ENCODE measurements around the gene HOXB3. TPM values are rescaled to one million over a fixed set of nuclear protein-coding genes. Genes with fewer than 3 reads are reported as not detected.

HOXB3 gene
- total RNA-seq, 1 donor from 2014 or later, result not detected

GRCh38 chr17:48549281-48549630 is 40.8 kb downstream of the HOXB3 start:
- no peak overlapping the region for H3K9ac ChIP-seq (ENCODE audit: low read length)
- H3K79me2 ChIP-seq (ENCODE audit: insufficient read depth, low read length), result peaks cover 69% of the 10 kb centered on the region
- Mint-ChIP-seq H3K27ac (ENCODE audit: unreplicated experiment) (no peak overlapping the region), H3K27me3 (ENCODE audit: low read depth, unreplicated experiment) (peaks cover 82% of the 10 kb centered on the region), H3K4me3 (ENCODE audit: unreplicated experiment) (no peak overlapping the region), H3K36me3 (ENCODE audit: low read depth, unreplicated experiment) (peaks cover 3% of the 10 kb centered on the region), H3K9me3 (ENCODE audit: unreplicated experiment) (peaks cover 10% of the 10 kb centered on the region), H3K4me1 (ENCODE audit: low read depth, unreplicated experiment) (no peaks in the 10 kb centered on the region)
- no peaks in the 10 kb centered on the region for H3K9me3 ChIP-seq (ENCODE audit: insufficient read depth, low read depth, low read length)
- FAIRE-seq, result no peak
- DNase-seq (ENCODE audit: low read depth), result no peak
- peaks cover 60% of the 10 kb centered on the region for H3K27me3 ChIP-seq (ENCODE audit: insufficient read depth, low read length)
- peaks cover 41% of the 10 kb centered on the region for H3K4me1 ChIP-seq (ENCODE audit: insufficient read depth, low read length)
- H2AFZ ChIP-seq (ENCODE audit: low read depth, low read length), result no peak overlapping the region
- H3K4me2 ChIP-seq (ENCODE audit: low read length), result no peak overlapping the region
- H4K20me1 ChIP-seq (ENCODE audit: insufficient read depth, low read length), result no peaks in the 10 kb centered on the region
- H3K36me3 ChIP-seq (ENCODE audit: insufficient read depth, low read length), result no peaks in the 10 kb centered on the region
- no peak for TF ChIP-seq EZH2 (IDR thresholded peaks at IDR 0.05; ENCODE audit: insufficient read depth, low read length)
- no peak for TF ChIP-seq CTCF (IDR thresholded peaks at IDR 0.05; ENCODE audit: insufficient read depth, low read depth, low read length)
- H3K27ac ChIP-seq (ENCODE audit: low read depth, low read length), result peak overlapping the region; percentile 74
- no peak overlapping the region for H3K4me3 ChIP-seq (ENCODE audit: insufficient read depth, low read depth, low read length)

- Histone ChIP-seq H2AFZ (ENCODE audit: low read depth, low read length) (no peak overlapping the region), H3K27me3 (ENCODE audit: insufficient read depth, low read length) (peaks cover 55% of the 10 kb centered on the region), H3K4me1 (ENCODE audit: insufficient read depth, low read length) (peaks cover 41% of the 10 kb centered on the region), H3K9me3 (ENCODE audit: insufficient read depth, low read depth, low read length) (no peaks in the 10 kb centered on the region), H3K79me2 (ENCODE audit: insufficient read depth, low read length) (peaks cover 69% of the 10 kb centered on the region), H3K4me2 (ENCODE audit: low read length) (peak overlapping the region; percentile 83), H3K4me3 (ENCODE audit: insufficient read depth, low read depth, low read length) (no peak overlapping the region), H4K20me1 (ENCODE audit: insufficient read depth, low read length) (no peaks in the 10 kb centered on the region), H3K9ac (ENCODE audit: low read length) (peak overlapping the region; percentile 96), H3K27ac (ENCODE audit: low read depth, low read length) (peak overlapping the region; percentile 95), H3K36me3 (ENCODE audit: insufficient read depth, low read length) (no peaks in the 10 kb centered on the region)
- Mint-ChIP-seq H3K27ac (ENCODE audit: unreplicated experiment) (no peak overlapping the region), H3K27me3 (ENCODE audit: low read depth, unreplicated experiment) (peaks cover 80% of the 10 kb centered on the region), H3K36me3 (ENCODE audit: low read depth, unreplicated experiment) (peaks cover 3% of the 10 kb centered on the region), H3K4me1 (ENCODE audit: low read depth, unreplicated experiment) (peaks cover 2% of the 10 kb centered on the region), H3K4me3 (ENCODE audit: unreplicated experiment) (no peak overlapping the region), H3K9me3 (ENCODE audit: unreplicated experiment) (peaks cover 12% of the 10 kb centered on the region)
- TF ChIP-seq EZH2 (IDR thresholded peaks at IDR 0.05; ENCODE audit: insufficient read depth, low read length), result no peak
- no peak for TF ChIP-seq CTCF (IDR thresholded peaks at IDR 0.05; ENCODE audit: insufficient read depth, low read depth, low read length)
- DNase-seq (ENCODE audit: low read depth) (peak; percentile 66), FAIRE-seq (no peak)
Observed at GRCh38 chr17:48548523-48549280, 41.3 kb downstream of the HOXB3 start.

All from astrocyte (in vitro differentiated cells and primary cell).